Neural progenitor cell (in vitro differentiated cells): ENCODE data around the gene CFAP43.

Source experiments
- CTCF ChIP-seq: fragments of 200-600 bp; sonication (generic); IDR thresholded peaks from 2 replicates; pipeline ENCODE4 v1.5.1; 2017; ENCODE audit warnings: antibody characterized with exemption, mild to moderate bottlenecking
- EZH2 ChIP-seq: fragments of 200-600 bp; sonication (generic); IDR thresholded peaks from 2 replicates; pipeline ENCODE4 v1.6.1; 2017; ENCODE audit warnings: antibody characterized with exemption, mild to moderate bottlenecking, moderate library complexity
- EZH2phosphoT487 ChIP-seq: fragments of 200-600 bp; sonication (generic); IDR thresholded peaks from 2 replicates; pipeline ENCODE4 v1.6.1; 2017; ENCODE audit warnings: antibody characterized with exemption

- TF ChIP-seq CTCF (no peak), EZH2phosphoT487 (no peak), EZH2 (no peak)
Observed at GRCh38 chr10:104259456-104259855, 27.3 kb upstream of the CFAP43 start.
